Fibroblast of skin of left quadriceps (primary cell): ENCODE data around the gene EPC1.
"Not testable (repeated sequence)": the region's sequence is repeated elsewhere in the genome, so short reads cannot be mapped to it uniquely, and the experiment has no call there.

Experiments used
- DNase-seq, 2 experiments: peaks; one replicate each; pipeline ENCODE4 v3.0.0-alpha.2; 2013; ENCODE audit warnings: low read depth in 2 of 2

EPC1 gene

GRCh38 chr10:32234471-32234870 lies 112.5 kb downstream of the EPC1 start:
- DNase-seq = no peak

GRCh38 chr10:32233375-32233774 lies 113.6 kb downstream of the EPC1 start:
- not testable (repeated sequence) for DNase-seq

GRCh38 chr10:32232378-32232777 lies 114.6 kb downstream of the EPC1 start:
- no peak for DNase-seq

GRCh38 chr10:32229788-32230187 lies 117.2 kb downstream of the EPC1 start:
- not testable (repeated sequence) for DNase-seq

- DNase-seq = no peak
These were observed 117.8 kb downstream of the EPC1 start for GRCh38 chr10:32229170-32229569.

- no peak for DNase-seq
These were observed 119.2 kb downstream of the EPC1 start for GRCh38 chr10:32227802-32228201.

GRCh38 chr10:32226624-32227023 lies 120.3 kb downstream of the EPC1 start:
- DNase-seq = no peak

GRCh38 chr10:32225976-32226375 lies 121.0 kb downstream of the EPC1 start:
- DNase-seq = no peak

- DNase-seq = not testable (repeated sequence)
These were observed 124.6 kb downstream of the EPC1 start for GRCh38 chr10:32222376-32222775.

- not testable (repeated sequence) for DNase-seq
These were observed 127.8 kb downstream of the EPC1 start for GRCh38 chr10:32219156-32219555.

- DNase-seq = not testable (repeated sequence)
These were observed 128.5 kb downstream of the EPC1 start for GRCh38 chr10:32218206-32219044.
